Fibroblast of lung (primary cell): ENCODE results near the gene VPS26B. TPM values are rescaled to one million over a fixed set of nuclear protein-coding genes. Genes with fewer than 3 reads are reported as not detected.

Experiments
- DNase-seq, 2 donors: peaks; one replicate each; pipeline versions ENCODE4 v3.0.0 to v3.0.0-alpha.2; 2010; ENCODE audit warnings: low read depth in 2 of 2
- H2AFZ ChIP-seq: 2 replicates; pipeline ENCODE4 v1.5.1; 2012; ENCODE audit warnings: low read length, control low read depth, inconsistent platforms
- H3K27ac ChIP-seq: 2 replicates; pipeline ENCODE4 v1.5.1; 2011; ENCODE audit warnings: low read length, control low read depth; ENCODE audit not compliant: insufficient read depth
- H3K27me3 ChIP-seq: 2 replicates; pipeline ENCODE4 v1.5.1; 2011; ENCODE audit warnings: mild to moderate bottlenecking, low read length; ENCODE audit not compliant: control insufficient read depth, insufficient read depth
- H3K36me3 ChIP-seq: 2 replicates; pipeline ENCODE4 v1.5.1; 2011; ENCODE audit warnings: low read length; ENCODE audit not compliant: control insufficient read depth, insufficient read depth
- H3K4me1 ChIP-seq: 2 replicates; pipeline ENCODE4 v1.5.1; 2011; ENCODE audit warnings: low read length; ENCODE audit not compliant: control insufficient read depth, insufficient read depth; ENCODE audit errors: extremely low read depth
- H3K4me2 ChIP-seq: 2 replicates; pipeline ENCODE4 v1.5.1; 2011; ENCODE audit warnings: low read length, control low read depth; ENCODE audit not compliant: insufficient read depth; ENCODE audit errors: extremely low read depth
- H3K4me3 ChIP-seq, 4 experiments: fragments of 200-600 bp in 1 of 4; sonication (generic) in 1 of 4; replicated peaks in 1 of 4; 2 replicates each; pipeline ENCODE4 v1.5.1; 2011 to 2016; ENCODE audit warnings: low read length in 4 of 4, low read depth in 3 of 4, mild to moderate bottlenecking in 3 of 4, control low read depth in 2 of 4, inconsistent platforms in 1 of 4, mixed read lengths in 1 of 4; ENCODE audit not compliant: insufficient read depth in 1 of 4; ENCODE audit errors: control extremely low read depth in 1 of 4
- H3K79me2 ChIP-seq: 2 replicates; pipeline ENCODE4 v1.5.1; 2012; ENCODE audit warnings: mild to moderate bottlenecking, low read length, inconsistent platforms; ENCODE audit not compliant: control insufficient read depth, insufficient read depth
- H3K9ac ChIP-seq: 2 replicates; pipeline ENCODE4 v1.5.1; 2011; ENCODE audit warnings: mild to moderate bottlenecking, low read length, control low read depth; ENCODE audit not compliant: insufficient read depth
- H3K9me3 ChIP-seq: 2 replicates; pipeline ENCODE4 v1.5.1; 2012; ENCODE audit warnings: low read depth, low read length; ENCODE audit not compliant: control insufficient read depth, insufficient read depth
- H4K20me1 ChIP-seq: 2 replicates; pipeline ENCODE4 v1.5.1; 2011; ENCODE audit warnings: low read length; ENCODE audit not compliant: control insufficient read depth, insufficient read depth; ENCODE audit errors: extremely low read depth
- EZH2 ChIP-seq: IDR thresholded peaks from 2 replicates; pipeline ENCODE4 v1.5.1; 2012; ENCODE audit warnings: low read length, control low read depth, mild to moderate bottlenecking; ENCODE audit errors: missing control alignments
- polyA plus RNA-seq, 2 donors: library from polyadenylated mRNA; depleted of rRNA in 1 of 2; stranded (reverse) in 1 of 2; unstranded in 1 of 2; fragments of >200 nt; gene quantifications; 2 replicates each; pipeline ENCODE4 v1.2.1, GENCODE V29; 2011 to 2012; ENCODE audit warnings: missing spikeins in 1 of 2
- total RNA-seq: library from RNA; depleted of rRNA; stranded (reverse); fragments of >200 nt; gene quantifications from 2 replicates; pipeline ENCODE4 v1.2.1, GENCODE V29; 2014
- TF ChIP-seq, protein P1 (sequence below), 2 donors: IDR thresholded peaks in 1 of 2; conservative IDR thresholded peaks in 1 of 2; 1 replicate in 1 of 2; 2 replicates in 1 of 2; pipeline ENCODE4 v1.5.1; 2011 to 2012; ENCODE audit warnings: low read length in 2 of 2, control low read depth in 1 of 2, inconsistent platforms in 1 of 2, low read depth in 1 of 2, mild to moderate bottlenecking in 1 of 2

The VPS26B gene
- total and polyA plus RNA-seq, 2 donors (not counting 1 experiment from before 2014, with no cell fraction given): 39.0 to 44.3 TPM

DNA sequence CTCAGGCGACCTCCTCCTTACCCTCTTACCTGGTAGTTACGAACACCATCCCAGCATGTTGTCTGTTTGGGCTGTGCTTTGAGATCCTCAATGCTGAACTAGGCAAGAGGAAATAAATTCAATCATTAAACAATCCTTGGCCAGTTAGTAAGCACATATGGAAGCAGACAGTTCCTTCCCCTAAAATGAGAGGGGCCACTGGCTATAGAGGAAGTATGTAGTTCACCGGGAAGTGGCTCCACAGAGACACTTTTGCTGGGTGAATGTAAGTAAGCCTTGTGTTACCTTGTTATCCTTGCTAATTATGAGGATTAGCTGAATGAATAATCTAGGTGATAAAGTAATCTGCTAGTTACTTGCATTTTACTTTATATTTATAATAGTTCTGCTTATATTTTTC, 25.8 kb downstream of the VPS26B start:
- no peak overlapping the region for H3K4me3 ChIP-seq
- H3K9ac ChIP-seq: no peak overlapping the region
- H3K79me2 ChIP-seq: peaks cover 5% of the 10 kb centered on the region
- H4K20me1 ChIP-seq: no peaks in the 10 kb centered on the region
- no peaks in the 10 kb centered on the region for H3K9me3 ChIP-seq
- no peak overlapping the region for H3K4me2 ChIP-seq
- no peak for DNase-seq
- no peak overlapping the region for H2AFZ ChIP-seq
- no peaks in the 10 kb centered on the region for H3K27me3 ChIP-seq
- H3K27ac ChIP-seq: no peak overlapping the region
- H3K4me1 ChIP-seq: peaks cover 6% of the 10 kb centered on the region
- no peak for TF ChIP-seq EZH2
- TF ChIP-seq, protein P1, sequence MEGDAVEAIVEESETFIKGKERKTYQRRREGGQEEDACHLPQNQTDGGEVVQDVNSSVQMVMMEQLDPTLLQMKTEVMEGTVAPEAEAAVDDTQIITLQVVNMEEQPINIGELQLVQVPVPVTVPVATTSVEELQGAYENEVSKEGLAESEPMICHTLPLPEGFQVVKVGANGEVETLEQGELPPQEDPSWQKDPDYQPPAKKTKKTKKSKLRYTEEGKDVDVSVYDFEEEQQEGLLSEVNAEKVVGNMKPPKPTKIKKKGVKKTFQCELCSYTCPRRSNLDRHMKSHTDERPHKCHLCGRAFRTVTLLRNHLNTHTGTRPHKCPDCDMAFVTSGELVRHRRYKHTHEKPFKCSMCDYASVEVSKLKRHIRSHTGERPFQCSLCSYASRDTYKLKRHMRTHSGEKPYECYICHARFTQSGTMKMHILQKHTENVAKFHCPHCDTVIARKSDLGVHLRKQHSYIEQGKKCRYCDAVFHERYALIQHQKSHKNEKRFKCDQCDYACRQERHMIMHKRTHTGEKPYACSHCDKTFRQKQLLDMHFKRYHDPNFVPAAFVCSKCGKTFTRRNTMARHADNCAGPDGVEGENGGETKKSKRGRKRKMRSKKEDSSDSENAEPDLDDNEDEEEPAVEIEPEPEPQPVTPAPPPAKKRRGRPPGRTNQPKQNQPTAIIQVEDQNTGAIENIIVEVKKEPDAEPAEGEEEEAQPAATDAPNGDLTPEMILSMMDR (conservative IDR thresholded peaks at IDR 0.05 in 1 of 2, IDR thresholded peaks at IDR 0.05 in 1 of 2; ENCODE audit: low read depth in 1 of 2, low read length in 2 of 2): no peak
- peaks cover 7% of the 10 kb centered on the region for H3K36me3 ChIP-seq

DNA sequence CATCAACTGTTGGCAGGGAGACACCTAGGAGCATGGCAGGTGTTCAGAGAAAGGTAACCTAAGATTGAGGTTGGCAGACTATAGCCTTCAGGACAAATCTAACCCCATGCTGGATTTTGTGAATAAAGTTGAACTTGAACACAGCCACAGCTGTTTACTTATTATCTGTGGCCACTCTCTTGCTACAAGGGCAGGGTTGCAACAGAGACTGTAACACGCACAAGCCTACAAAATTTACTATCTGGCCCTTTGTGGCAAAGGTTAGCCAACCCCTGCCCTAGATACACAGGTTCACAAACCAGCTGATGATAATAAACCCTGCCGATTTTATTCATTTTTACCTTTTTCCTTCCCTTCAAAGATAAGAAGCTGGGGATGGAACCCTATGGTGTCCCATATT, 26.2 kb downstream of the VPS26B start:
- no peak for DNase-seq
- no peak for TF ChIP-seq EZH2
- TF ChIP-seq, protein P1 (conservative IDR thresholded peaks at IDR 0.05 in 1 of 2, IDR thresholded peaks at IDR 0.05 in 1 of 2; ENCODE audit: low read depth in 1 of 2, low read length in 2 of 2): no peak
- Histone ChIP-seq H4K20me1 (no peaks in the 10 kb centered on the region), H3K9ac (no peak overlapping the region), H3K4me3 (no peak overlapping the region), H3K4me2 (no peak overlapping the region), H2AFZ (no peak overlapping the region), H3K27me3 (no peaks in the 10 kb centered on the region), H3K27ac (no peak overlapping the region), H3K79me2 (peaks cover 5% of the 10 kb centered on the region), H3K9me3 (no peaks in the 10 kb centered on the region), H3K4me1 (peaks cover 6% of the 10 kb centered on the region), H3K36me3 (peaks cover 6% of the 10 kb centered on the region)

DNA sequence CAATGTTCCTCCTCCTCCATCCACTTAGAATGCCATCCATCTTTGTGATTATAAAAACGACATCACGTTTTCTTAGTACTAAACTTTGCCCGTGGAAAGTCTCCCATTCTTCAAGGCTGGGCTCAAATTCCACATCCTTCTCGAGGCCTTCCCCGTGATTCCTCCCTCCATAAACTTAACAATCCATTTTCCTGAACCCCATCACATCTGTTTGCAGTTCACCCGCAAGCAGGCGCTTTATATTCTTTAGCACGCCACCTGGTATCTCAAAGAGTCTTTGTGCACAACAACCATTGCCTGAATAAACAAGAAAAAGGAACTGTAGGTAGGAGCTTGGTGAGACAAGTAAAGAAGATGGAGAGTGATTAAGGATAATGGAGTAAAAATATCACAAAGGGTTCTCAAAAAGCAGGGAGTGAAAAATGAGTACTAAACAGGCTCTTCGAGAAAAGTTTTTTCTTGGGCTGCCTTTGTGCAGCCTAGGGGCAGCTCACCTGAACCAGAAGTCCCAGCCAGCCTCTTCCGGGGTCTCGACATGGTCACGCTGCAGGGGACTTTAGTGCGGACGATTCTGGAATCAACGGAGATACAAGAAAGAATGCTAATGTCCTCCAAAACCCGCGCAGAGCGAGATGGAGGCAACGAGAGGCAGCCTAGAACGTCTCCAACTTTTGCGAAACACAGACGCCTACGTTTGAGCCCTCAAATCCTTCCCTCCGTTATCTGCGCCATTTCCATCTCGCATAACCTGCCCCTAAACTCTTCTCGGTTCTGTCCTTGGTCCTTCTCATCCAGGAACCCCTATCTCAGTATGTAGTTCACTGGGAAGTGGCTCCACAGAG, 28.1 kb downstream of the VPS26B start:
- Histone ChIP-seq H4K20me1 (no peaks in the 10 kb centered on the region), H3K4me3 (peak overlapping the region; percentile 91 to 96 (median 92)), H3K4me2 (peak overlapping the region; percentile 95), H3K27ac (peak overlapping the region; percentile 70), H3K79me2 (peaks cover 5% of the 10 kb centered on the region), H3K36me3 (peaks cover 1% of the 10 kb centered on the region), H2AFZ (peak overlapping the region; percentile 97), H3K9me3 (no peaks in the 10 kb centered on the region), H3K9ac (peak overlapping the region; percentile 68), H3K4me1 (peaks cover 6% of the 10 kb centered on the region), H3K27me3 (no peaks in the 10 kb centered on the region)
- TF ChIP-seq EZH2: no peak
- TF ChIP-seq, protein P1 (conservative IDR thresholded peaks at IDR 0.05 in 1 of 2, IDR thresholded peaks at IDR 0.05 in 1 of 2; ENCODE audit: low read depth in 1 of 2, low read length in 2 of 2): no peak
- DNase-seq: no peak
